ENCODE results near the gene CS.
"Not testable (repeated sequence)": the region's sequence is repeated elsewhere in the genome, so short reads cannot be mapped to it uniquely, and the experiment has no call there.

Gene CS

DNA sequence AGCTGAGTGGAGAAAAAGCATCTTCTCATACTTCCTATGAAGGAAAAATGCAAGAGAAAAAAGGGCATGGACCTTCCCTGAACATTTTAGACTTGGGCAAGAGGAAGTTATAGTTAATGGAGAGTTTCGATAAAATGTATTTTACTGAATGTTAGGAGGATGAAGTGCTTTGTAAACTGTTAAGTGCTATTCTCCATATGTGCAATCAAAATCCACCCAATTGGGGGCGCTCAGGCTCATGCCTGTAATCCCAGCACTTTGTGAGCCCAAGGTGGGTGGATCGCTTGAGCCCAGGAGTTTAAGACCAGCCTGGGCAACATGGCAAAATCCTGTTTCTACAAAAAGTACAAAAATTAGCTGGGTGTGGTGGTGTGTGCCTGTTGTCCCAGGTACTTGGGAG, 17.5 kb upstream of the CS start:
- DNase-seq, result no peak

DNA sequence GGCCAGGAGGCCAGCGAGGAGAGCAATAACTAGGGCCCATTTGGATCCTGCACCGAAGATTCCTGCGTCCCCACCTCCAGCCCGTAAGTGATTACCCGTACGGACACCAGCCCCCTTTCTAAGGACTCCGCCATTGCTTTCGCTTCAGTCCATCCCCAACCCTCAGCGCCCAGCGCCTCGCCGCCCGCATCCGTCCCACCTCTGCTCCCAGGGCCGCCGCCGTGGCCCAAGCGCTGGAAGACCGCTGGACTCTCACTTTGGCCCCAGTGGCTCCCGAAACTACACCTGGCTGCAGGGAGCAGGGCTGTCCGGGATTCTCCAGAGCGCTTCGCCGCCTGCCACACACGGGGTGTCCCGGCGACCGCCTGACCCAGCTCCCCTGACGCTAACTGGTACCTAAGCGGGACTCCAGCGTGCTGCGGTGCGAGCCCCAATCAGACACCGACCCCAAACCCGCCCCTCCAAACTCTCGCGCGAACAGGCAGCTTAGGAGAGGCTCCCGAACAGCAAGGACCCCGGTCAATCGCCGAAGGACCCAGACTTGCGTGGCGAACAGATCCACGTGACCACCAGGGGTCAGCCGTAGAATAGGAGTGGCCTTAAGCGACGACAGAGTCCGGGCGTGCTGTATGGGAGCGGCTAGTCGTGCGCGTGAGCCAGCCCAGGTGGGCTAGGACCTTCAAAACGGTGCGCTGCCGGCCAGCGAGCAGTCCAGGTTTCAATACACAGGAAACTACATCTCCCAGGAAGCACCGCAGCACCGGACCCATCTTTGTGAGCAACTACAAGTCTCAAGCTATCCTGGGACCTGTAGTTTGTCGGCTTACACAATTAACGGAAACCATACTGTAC, 15.7 kb upstream of the CS start, which contains the start of gene CNPY2:
Gene CNPY2 (minus strand): TSS at position 367 of the 852 bp plus-strand sequence. CDS start 771 bp downstream, outside the sequence.
- DNase-seq, result peak; percentile 94 to 95

DNA sequence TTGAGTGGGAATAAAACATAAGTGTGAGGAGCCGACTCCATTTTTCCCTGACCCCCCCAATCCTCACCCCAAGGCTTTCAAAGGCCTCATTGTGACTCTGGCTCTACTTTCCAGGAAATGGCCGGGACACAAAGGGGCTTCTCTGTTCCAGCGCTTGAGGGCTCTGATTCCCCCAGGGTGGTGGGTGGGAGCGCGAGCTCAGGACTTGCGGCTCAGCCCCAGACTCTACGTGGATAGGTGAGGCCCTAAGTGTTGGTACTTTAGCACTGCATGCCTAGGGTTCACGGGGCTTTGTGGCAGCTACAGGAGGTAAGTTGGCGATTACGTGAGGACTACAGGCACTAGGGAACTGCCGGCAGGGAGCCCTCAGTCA, 15.1 kb upstream of the CS start:
- DNase-seq, result peak; percentile 24 to 38

DNA sequence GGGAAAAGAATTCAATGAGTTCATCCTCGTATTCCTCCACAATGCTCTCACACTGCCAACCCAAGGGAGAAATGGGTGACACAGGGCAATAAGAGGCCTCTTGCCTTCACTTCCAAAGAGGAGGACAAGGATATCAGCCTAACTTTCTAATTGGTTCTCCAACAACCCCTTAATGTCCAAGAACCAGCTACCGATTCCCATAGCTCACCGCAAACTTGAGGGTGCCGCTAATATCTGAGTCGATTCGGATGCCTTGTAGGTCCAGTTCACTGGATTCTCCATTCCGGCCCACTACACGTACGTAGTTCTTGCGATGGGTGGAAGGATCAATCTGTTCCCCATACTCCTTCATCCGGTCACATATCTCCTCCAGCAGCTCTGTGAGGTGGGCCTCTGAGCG, 10.9 kb upstream of the CS start:
- DNase-seq, result no peak

DNA sequence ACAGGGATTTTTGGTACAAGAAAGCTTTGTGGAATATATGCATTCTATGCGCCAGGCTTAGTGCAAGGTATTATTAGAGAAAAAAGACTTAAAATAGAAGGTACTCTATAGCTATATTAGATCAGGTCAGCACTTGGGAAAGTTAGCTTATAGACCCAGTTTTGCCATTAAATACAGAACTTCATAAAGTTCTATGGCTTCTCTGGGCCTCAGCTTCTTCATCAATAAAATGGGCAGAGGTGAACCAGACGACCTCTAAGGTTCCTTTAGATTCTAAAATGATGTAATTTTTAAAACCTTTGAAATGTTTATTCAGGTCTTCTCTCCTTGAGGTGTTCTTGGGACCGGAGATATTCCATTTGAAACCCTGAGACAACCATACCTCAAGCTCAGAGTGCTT, 8.6 kb upstream of the CS start:
- DNase-seq, result no peak

DNA sequence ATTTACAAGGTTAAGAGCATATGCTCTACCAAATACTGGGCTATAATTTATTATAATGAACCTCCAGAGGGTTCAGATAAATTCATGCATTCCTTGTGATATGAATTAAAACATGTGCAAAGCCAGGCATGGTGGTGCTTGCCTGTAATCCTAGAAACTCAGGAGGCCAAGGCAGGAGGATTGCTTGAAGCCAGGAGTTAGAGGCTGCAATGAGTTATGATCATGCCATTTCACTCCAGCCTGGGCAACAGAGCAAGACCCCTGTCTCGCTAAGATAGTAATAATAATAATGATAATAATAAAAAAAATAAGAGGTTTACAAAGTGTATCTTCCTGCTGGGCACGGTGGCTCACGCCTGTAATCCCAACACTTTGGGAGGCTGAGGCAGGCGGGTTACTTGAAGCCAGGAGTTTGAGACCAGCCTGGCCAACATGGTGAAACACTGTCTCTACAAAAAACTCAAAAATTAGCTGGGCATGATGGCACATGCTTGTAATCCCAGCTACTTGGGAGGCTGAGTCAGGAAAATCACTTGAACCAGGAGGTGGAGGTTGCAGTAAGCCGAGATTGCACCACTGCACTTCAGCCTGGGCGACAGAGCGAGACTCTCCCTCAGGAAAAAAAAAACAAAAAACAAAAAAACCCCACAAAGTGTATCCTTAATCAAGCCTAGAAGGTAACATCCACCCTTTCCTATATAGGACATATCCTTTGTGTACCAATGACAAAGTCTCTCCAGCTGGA, 7.3 kb upstream of the CS start:
- DNase-seq, result no peak

DNA sequence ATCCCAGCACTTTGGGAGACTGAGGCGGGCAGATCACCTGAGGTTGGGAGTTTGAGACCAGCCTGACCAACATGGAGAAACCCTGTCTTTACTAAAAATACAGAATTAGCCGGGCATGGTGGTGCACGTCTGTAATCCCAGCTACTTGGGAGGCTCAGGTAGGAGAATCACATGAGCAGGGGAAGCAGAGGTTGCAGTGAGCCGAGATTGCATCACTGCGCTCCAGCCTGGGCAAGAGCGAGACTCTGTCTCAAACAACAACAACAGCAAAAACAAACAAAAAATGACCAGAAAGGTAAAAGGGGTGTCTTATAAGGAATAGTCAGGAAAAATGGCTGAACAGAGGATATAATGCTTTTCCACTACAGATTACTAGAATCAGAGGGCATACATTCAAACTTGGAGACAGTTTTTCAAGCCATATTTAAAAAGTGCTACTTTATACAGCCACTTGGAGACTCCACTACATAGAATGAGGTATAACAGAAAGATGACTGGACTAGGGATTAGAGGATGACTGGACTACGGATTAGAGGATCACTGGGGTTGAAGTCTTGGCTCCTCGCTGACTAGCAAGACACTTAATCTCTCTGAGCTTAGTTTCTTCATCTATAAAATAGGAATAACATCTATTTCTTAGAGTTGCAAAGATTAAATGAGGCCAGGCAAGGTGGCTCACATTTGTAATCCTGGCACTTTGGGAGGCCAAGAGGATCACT, 4.9 kb upstream of the CS start:
- no peak for DNase-seq

DNA sequence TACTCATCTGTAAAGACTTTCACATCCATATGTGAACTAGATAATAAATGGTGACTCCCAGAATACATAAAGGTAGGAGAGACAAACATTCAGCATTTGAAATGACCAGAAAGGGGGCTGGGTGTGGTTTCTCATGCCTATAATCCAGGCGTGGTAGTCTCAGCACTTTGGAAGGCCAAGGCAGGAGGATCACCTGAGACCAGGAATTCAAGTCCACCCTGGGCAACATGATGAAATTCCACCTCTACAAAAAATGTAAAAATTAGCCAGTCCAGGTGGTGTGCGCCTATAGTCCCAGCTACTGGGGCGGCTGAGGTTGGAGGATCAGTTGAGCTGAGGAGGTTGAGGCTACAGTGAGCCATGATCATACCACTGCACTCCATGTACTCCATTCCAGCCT, 4.1 kb upstream of the CS start:
- DNase-seq, result no peak

DNA sequence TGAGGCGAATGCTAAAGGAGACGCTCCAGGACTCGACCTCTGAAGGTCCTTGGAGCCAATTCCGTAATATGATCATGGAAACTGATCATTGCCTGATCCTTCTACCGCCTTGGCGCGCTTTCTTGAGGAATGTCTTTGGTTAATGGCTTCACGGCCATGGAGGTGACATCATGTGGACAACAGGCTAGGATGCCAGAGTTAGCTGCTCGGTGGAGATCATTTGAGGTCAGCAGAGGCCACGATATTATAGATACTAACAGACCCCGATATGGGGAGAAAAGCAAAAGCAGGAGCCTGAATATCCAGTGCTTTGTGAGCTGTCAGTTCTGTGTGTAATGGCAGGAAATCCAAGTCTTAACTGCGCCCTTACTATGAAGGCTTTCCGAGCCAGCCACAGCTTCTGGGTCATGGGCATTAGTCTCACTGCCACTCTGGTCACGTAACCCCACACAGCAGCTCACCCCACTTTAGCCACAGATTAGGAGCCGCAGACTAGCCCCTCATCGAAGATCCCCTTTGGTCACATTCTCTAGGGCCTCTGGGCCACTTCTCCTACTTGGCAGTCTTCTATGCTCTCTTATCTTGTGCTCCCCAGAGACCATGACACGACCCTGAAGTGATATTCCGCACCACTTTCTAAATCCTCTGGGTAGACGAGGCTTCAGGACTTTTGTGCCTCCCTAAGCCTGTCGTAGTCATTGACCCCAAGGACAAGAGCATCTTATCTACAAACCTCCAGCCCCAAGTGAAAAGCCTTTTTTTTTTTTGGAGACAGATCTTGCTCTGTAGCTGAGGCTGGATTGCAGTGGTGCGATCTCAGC, 724 bp upstream of the CS start:
- no peak for DNase-seq

DNA sequence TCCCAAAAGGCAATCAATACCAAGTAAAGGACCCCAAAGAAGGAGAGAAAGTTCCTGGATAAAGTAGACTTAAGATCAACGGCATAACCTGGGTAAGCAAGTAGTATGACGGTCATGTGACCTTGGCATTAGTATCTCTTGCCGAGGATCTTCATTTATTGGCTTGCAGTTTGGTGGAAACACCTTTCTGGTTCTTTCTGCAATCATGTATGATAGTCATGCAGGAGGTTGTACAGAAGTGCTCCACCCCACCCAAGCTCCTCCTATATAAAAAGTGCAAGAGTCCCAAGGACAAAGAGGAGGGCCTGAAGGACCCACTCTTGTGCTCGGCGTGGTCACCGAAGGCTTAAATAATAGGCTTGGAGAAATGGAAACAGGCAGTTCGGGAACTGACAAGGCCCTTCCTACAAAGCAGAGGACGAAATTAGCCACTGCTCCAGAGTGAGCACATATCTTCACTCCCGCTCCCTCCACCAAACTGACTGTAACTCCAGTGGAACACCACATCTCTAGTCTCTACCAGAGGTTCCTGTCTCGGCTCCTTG, 750 bp downstream of the CS start:
- DNase-seq, result no peak

DNA sequence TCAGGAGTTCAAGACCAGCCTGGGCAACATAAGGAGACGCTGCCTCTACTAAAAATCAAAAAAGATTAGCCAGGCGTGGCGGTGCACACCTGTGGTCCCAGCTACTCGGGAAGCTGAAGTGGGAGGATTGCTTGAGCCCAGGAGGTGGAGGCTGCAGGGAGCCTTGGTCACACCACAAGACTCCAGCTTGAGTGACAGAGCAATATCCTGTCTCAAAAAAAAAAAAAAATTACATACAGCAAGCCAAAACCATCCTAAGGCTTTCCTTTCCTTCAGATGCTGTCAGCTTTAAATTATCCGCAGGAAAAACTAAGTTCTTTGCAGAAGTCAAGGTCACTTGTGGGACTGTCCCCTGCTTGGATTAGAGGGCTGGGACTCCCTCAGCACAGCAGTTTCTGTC, 1.3 kb downstream of the CS start:
- no peak for DNase-seq

DNA sequence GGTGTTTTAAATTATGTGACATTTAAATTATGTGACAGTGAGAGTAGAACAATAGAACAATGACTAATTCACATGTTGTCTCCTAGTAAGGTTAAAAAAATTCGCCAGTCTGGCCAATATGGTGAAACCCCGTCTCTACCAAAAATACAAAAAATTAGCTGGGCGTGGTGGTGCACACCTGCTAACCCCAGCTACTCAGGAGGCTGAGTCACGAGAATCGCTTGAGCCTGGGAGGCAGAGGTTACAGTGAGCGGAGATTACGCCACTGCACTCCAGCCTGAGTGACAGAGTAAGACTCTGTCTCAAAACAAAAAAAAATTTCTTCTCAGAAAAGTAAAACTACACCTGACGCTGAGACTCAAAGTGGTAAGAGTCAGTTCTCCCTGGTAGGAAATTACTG, 2.7 kb downstream of the CS start:
- DNase-seq, result no peak

DNA sequence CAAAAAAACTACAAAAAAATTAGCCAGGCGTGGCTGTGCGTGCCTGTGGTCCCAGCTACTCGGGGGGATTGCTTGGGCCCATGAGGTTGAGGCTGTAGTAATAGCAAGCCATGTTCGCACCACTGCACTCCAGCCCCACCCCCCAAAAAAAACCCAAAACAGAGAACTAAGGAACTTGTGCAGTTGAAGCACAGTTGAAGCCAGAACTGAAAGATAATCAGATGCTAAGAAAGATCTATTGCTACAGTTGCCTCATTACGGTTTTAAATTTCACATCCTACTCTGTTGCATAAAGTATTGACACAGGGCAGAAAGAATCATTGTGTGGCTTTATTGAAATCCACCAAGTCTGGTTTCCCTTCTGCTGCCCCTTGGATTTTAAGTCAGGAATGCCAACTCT, 3.8 kb downstream of the CS start:
- no peak for DNase-seq

DNA sequence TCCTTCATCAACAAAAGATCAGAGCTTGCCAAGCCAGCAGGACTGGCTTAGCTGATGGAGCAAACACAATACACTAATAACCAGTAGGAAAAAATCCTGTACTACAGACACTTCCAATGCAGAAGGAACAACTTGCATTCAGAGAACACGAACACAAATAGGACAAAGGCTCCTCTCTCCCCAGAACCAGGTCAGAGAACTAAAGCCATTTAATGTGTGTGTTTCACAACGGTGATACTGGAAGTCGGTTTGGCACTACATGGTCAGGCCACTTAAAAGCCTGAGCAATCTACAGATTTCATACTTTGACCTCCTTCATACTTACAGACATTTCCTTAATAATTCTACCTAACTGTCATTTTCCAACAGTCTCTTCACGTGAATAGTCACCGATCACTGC, 6.3 kb downstream of the CS start:
- no peak for DNase-seq

DNA sequence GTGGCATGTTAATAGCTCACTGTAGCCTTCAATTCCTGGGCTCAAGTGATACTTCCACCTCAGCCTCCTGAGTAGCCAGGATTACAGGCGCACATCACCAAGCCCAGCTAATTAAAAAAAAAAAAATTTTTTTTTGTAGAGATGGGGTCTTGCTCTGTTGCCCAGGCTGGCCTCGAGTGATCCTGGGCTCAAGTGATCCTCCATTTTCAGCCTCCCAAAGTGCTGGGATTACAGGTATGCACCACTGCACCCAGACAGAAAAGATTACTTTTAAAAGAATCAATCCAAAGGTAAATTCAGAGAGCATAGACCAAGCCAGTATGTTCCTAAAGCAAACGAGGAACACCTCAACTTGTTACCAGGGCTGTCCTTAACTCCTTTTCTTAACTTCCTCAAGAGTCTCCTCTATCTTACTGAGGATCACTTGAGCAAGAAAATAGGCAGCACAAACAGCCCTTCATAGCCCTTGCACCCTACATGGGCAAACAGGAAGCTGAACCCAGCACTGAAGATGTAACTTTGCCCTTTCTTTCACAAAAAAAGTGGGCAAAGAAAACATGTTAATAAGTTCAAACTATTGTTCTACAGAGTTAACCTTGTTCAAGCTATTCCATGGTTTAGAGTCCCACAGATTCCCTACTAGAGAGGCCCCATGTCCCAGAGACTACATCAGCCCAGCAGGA, 11.3 kb downstream of the CS start:
- no peak for DNase-seq

DNA sequence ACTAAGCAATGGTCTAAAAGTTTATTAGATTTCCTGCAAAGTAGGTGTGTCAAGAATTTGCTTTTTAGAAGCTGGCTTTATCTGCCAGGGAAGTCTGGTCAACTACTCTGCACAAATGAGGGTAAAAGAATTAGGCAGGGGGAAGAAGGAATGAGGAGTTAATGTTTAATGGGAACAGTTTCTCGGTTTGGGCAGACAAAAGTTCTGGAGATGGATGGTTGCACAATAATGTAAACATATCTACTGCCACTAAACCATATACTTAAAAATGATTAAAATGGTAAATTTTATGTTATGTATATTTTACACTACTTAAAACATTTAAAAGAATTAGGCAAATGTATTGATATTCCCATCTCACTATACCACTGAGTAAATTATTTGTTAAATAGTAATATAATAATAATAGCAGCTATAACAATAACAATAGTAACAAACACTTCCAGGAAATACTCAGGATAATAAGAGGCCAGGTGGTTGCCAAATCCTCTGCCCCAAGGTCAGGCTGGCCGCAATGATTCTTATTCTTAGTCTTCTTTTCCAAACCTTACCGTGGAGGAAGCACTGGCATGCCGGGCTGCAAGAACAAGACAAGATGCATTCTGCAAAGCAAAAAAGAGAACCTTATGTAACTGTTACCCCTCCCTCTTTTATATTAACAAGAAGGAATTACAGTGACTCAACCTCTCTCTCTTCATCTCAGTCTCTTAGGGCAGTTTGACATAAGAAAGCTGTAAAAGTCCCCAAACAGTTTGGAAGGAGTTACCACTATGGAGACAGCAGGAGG, 13.9 kb downstream of the CS start:
- no peak for DNase-seq

DNA sequence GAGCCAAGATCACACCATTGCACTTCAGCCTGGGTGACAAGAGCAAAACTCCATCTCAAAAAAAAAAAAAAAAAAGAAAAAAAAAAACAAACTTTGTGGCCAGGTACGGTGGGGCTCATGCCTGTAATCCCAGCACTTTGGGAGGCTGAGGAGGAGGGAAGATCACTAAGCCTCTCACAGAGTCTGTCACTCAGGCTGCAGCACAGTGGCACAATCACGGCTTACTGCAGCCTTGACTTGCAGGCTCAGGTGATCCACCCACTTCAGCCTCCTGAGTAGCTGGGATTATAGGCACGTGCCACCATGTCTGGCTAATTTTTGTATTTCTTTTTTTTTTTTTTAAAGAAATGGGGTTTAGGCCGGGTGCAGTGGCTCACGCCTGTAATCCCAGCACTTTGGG, 15.9 kb downstream of the CS start:
- not testable (repeated sequence) for DNase-seq

DNA sequence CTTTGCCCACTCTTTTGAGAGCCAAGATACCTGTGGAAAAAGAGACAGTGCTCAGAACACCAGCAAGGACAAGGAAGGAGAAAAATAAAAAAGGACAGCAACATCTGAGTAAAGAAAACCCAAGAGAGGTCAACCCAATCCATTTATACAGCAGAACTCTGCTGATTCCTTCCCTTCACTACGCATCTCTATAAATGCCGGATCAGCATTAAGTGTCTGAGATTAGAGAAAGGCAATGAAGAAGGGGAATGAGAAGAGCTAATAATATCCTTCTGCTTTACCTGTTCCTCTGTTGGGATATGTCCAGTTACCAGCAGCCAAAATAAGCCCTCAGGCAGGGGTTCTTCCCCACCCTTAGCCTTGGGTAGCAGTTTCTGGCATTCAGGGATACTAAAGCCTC, 17.6 kb downstream of the CS start:
- no peak for DNase-seq

DNA sequence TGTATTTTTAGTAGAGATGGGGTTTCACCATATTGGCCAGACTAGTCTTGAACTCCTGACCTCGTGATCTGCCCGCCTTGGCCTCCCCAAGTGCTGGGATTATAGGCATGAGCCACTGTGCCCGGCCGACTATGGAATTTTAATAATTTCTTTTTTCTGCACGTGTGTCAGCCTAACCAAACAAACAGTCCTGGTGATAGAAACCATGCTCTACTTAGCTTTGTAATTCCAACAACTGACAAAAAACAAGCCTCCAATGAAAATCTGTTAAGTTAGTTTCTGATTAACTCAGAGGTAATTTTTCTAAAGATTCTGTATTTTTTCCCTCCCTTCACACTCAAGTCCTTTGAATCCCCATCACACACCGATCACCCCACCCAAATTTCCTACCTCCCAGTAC, 18.1 kb downstream of the CS start:
- DNase-seq, result no peak

DNA sequence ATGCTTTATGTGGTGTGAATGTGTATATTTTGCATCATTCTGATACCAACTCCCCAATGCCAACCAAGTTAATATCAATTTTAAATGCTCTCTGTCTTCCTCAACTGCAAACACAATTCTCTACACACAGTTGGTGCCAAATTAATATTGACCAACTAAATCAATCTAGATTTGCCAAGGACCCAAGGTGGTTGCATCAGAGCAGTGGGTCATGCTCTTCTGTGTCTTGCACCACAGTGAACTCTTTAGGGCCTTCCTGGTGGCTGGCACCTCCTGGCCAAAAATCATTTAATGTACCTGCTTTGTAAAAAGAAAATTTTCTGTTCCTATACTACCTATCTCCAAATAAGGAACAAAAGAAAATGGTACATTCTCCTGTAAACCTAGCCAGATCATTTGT, 19.3 kb downstream of the CS start:
- no peak for DNase-seq

DNA sequence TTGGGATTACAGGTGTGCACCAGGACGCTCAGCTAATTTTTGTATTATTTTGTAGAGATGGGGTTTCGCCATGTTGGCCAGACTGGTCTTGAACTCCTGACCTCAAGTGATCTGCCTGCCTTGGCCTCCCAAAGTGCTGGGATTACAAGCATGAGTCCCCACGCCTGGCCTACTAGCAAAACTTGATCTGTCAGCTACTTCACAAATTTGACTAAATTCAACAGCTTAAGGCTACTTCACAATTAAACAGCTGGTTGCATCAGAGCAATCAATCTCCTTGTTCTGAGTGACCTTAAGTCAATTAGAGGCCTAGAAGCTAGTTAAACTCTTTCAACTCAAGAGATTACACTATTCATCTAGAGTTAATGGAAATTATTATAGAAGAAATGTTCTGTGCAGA, 21.2 kb downstream of the CS start:
- no peak for DNase-seq

Data from hippocampal formation (tissue), 2 donors.